HEK293 (cell line): ENCODE results near the gene IL17REL.

Source experiments
- CTCF ChIA-PET: fragments of 350-600 bp; formaldehyde crosslinking; extraction: SDS; loops from one replicate; lab custom pipeline; 2021; ENCODE audit warnings: antibody characterized with exemption; lab: Yijun Ruan, JAX
- POLR2A ChIA-PET: fragments of 300-600 bp; formaldehyde crosslinking; extraction: SDS; loops from one replicate; lab custom pipeline; 2020; ENCODE audit warnings: antibody characterized with exemption, inconsistent platforms; lab: Yijun Ruan, JAX
- H3K27ac ChIP-seq: fragments of 200-500 bp; sonication (Bioruptor generic); 2 replicates; pipeline ENCODE4 v1.5.1; 2014; ENCODE audit warnings: low read depth, low read length, control low read depth, inconsistent platforms; ENCODE audit errors: extremely low read depth
- H3K36me3 ChIP-seq, 2 experiments: fragments of 200-500 bp in 1 of 2; sonication (Bioruptor generic) in 1 of 2; 1 replicate in 1 of 2; 2 replicates in 1 of 2; pipeline ENCODE4 v1.5.1; 2014 to 2017; ENCODE audit warnings: inconsistent platforms in 2 of 2, low read length in 2 of 2; ENCODE audit not compliant: control insufficient read depth in 2 of 2, insufficient read depth in 1 of 2
- H3K4me1 ChIP-seq: fragments of 200-500 bp; sonication (Bioruptor generic); 2 replicates; pipeline ENCODE4 v1.5.1; 2014; ENCODE audit warnings: mild to moderate bottlenecking, low read length, inconsistent platforms; ENCODE audit not compliant: control insufficient read depth, insufficient read depth
- H3K4me3 ChIP-seq: 2 replicates; pipeline ENCODE4 v1.5.1; 2011; ENCODE audit warnings: low read depth, mild to moderate bottlenecking, control low read depth, low read length, moderate library complexity
- H3K9me3 ChIP-seq: fragments of 200-500 bp; sonication (Bioruptor generic); 2 replicates; pipeline ENCODE4 v1.5.1; 2014; ENCODE audit warnings: low read depth, low read length, inconsistent platforms; ENCODE audit not compliant: control insufficient read depth, insufficient read depth
- ATF2 ChIP-seq: fragments of 450-650 bp; formaldehyde crosslinking; IDR thresholded peaks from 2 replicates; pipeline ENCODE4 v1.5.1; 2016; ENCODE audit warnings: missing biosample characterization, missing genetic modification characterization, low read depth
- CTCF ChIP-seq: fragments of 450-650 bp; formaldehyde crosslinking; IDR thresholded peaks from 2 replicates; pipeline ENCODE4 v1.5.1; 2016; ENCODE audit warnings: missing biosample characterization, missing genetic modification characterization
- HOXD13 ChIP-seq: sonication (generic); formaldehyde crosslinking; IDR thresholded peaks from 2 replicates; pipeline ENCODE4 v1.8.0; 2022; ENCODE audit warnings: missing genetic modification reagents, borderline replicate concordance
- KLF8 ChIP-seq: fragments of 450-650 bp; formaldehyde crosslinking; IDR thresholded peaks from 2 replicates; pipeline ENCODE4 v1.5.1; 2016; ENCODE audit warnings: missing biosample characterization, missing genetic modification characterization
- MYNN ChIP-seq: fragments of 450-650 bp; formaldehyde crosslinking; IDR thresholded peaks from 2 replicates; pipeline ENCODE4 v1.5.1; 2016; ENCODE audit warnings: missing biosample characterization, missing genetic modification characterization, borderline replicate concordance
- TSHZ1 ChIP-seq: fragments of 450-650 bp; formaldehyde crosslinking; IDR thresholded peaks from 2 replicates; pipeline ENCODE4 v1.5.1; 2016; ENCODE audit warnings: missing biosample characterization, missing genetic modification characterization, borderline replicate concordance
- ZNF121 ChIP-seq: fragments of 450-650 bp; formaldehyde crosslinking; IDR thresholded peaks from 2 replicates; pipeline ENCODE4 v1.5.1; 2016; ENCODE audit warnings: missing biosample characterization, missing genetic modification characterization
- ZNF24 ChIP-seq: fragments of 450-650 bp; formaldehyde crosslinking; IDR thresholded peaks from 2 replicates; pipeline ENCODE4 v1.5.1; 2016; ENCODE audit warnings: missing biosample characterization, missing genetic modification characterization
- ZNF558 ChIP-seq: fragments of 450-650 bp; formaldehyde crosslinking; IDR thresholded peaks from 2 replicates; pipeline ENCODE4 v1.5.1; 2016; ENCODE audit warnings: missing biosample characterization, missing genetic modification characterization
- ZNF560 ChIP-seq: fragments of 450-650 bp; formaldehyde crosslinking; IDR thresholded peaks from 2 replicates; pipeline ENCODE4 v1.5.1; 2017; ENCODE audit warnings: missing biosample characterization, missing genetic modification characterization, borderline replicate concordance
- ZNF571 ChIP-seq: fragments of 450-650 bp; formaldehyde crosslinking; IDR thresholded peaks from 2 replicates; pipeline ENCODE4 v1.5.0; 2017; ENCODE audit warnings: missing biosample characterization, missing genetic modification characterization
- ZNF707 ChIP-seq: fragments of 450-650 bp; formaldehyde crosslinking; IDR thresholded peaks from 2 replicates; pipeline ENCODE4 v1.5.1; 2016; ENCODE audit warnings: missing biosample characterization, missing genetic modification characterization
- TF ChIP-seq, protein P1 (sequence below): fragments of 450-650 bp; formaldehyde crosslinking; IDR thresholded peaks from 2 replicates; pipeline ENCODE4 v1.5.1; 2016; ENCODE audit warnings: missing biosample characterization, missing genetic modification characterization
- TF ChIP-seq, protein P2 (sequence below): fragments of 450-650 bp; formaldehyde crosslinking; conservative IDR thresholded peaks from 2 replicates; pipeline ENCODE4 v1.5.1; 2016; ENCODE audit warnings: low read depth, missing biosample characterization, missing genetic modification characterization
- TF ChIP-seq, protein P3 (sequence below): fragments of 450-650 bp; formaldehyde crosslinking; IDR thresholded peaks from 2 replicates; pipeline ENCODE4 v1.5.1; 2016; ENCODE audit warnings: missing biosample characterization, missing genetic modification characterization

Gene IL17REL

DNA sequence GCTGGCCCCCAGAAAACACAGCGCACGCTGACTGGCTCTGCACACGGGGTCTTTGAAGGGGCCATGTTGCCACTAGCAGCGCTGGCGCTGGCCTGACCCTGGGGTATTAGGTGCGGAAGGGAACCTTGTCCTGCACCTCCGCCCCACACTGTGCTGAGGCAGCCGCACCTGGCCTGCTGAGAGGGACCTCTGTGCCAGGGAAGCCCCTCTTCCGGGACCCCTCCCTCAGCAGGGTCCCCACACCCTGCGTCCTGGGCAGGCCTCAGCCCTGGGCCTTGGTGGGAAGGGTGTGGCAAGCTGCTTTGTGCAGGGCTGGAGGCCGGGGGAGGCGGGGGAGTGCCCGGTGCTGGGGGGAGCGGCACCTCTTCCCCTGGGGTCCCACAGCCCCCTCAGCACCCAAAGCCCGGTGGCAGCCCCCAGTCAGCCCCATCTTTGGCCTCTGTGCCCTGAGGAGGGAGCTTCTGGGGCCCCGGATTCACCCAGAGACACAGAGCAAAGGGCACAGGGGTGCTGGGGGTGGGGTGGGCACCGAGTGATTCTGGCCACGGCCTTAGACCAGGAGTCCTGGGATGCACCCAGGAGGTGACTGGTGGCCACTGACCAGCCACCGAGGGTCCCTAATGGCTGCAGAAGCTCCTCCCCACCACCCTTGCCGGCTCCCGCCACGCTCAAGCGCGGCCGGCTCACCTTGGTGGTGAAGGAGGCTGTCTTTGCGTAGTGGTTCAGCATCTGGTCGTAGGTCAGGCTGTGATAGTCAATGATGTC, 34.1 kb upstream of the IL17REL start:
- Histone ChIP-seq H3K36me3 (no peaks in the 10 kb centered on the region), H3K27ac (no peak overlapping the region), H3K4me1 (no peaks in the 10 kb centered on the region), H3K9me3 (no peaks in the 10 kb centered on the region), H3K4me3 (no peak overlapping the region)
- CTCF ChIA-PET = no interaction called here
- POLR2A ChIA-PET = no interaction called here
- TF ChIP-seq ZNF121 (tag by site-specific recombination) (no peak), KLF8 (tag by site-specific recombination) (no peak), CTCF (tag by site-specific recombination) (no peak), ZNF24 (tag by site-specific recombination) (no peak), ATF2 (no peak), MYNN (tag by site-specific recombination) (no peak), ZNF558 (tag by site-specific recombination) (no peak), ZNF571 (tag by site-specific recombination) (no peak), ZNF560 (tag by site-specific recombination) (no peak), ZNF707 (tag by site-specific recombination) (no peak), HOXD13 (CRISPR knock-in tag) (no peak), TSHZ1 (no peak)
- TF ChIP-seq, protein P1, sequence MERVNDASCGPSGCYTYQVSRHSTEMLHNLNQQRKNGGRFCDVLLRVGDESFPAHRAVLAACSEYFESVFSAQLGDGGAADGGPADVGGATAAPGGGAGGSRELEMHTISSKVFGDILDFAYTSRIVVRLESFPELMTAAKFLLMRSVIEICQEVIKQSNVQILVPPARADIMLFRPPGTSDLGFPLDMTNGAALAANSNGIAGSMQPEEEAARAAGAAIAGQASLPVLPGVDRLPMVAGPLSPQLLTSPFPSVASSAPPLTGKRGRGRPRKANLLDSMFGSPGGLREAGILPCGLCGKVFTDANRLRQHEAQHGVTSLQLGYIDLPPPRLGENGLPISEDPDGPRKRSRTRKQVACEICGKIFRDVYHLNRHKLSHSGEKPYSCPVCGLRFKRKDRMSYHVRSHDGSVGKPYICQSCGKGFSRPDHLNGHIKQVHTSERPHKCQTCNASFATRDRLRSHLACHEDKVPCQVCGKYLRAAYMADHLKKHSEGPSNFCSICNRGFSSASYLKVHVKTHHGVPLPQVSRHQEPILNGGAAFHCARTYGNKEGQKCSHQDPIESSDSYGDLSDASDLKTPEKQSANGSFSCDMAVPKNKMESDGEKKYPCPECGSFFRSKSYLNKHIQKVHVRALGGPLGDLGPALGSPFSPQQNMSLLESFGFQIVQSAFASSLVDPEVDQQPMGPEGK (tag by site-specific recombination) = no peak
- TF ChIP-seq, protein P2, sequence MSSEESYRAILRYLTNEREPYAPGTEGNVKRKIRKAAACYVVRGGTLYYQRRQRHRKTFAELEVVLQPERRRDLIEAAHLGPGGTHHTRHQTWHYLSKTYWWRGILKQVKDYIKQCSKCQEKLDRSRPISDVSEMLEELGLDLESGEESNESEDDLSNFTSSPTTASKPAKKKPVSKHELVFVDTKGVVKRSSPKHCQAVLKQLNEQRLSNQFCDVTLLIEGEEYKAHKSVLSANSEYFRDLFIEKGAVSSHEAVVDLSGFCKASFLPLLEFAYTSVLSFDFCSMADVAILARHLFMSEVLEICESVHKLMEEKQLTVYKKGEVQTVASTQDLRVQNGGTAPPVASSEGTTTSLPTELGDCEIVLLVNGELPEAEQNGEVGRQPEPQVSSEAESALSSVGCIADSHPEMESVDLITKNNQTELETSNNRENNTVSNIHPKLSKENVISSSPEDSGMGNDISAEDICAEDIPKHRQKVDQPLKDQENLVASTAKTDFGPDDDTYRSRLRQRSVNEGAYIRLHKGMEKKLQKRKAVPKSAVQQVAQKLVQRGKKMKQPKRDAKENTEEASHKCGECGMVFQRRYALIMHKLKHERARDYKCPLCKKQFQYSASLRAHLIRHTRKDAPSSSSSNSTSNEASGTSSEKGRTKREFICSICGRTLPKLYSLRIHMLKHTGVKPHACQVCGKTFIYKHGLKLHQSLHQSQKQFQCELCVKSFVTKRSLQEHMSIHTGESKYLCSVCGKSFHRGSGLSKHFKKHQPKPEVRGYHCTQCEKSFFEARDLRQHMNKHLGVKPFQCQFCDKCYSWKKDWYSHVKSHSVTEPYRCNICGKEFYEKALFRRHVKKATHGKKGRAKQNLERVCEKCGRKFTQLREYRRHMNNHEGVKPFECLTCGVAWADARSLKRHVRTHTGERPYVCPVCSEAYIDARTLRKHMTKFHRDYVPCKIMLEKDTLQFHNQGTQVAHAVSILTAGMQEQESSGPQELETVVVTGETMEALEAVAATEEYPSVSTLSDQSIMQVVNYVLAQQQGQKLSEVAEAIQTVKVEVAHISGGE (tag by site-specific recombination) = no peak
- TF ChIP-seq, protein P3, sequence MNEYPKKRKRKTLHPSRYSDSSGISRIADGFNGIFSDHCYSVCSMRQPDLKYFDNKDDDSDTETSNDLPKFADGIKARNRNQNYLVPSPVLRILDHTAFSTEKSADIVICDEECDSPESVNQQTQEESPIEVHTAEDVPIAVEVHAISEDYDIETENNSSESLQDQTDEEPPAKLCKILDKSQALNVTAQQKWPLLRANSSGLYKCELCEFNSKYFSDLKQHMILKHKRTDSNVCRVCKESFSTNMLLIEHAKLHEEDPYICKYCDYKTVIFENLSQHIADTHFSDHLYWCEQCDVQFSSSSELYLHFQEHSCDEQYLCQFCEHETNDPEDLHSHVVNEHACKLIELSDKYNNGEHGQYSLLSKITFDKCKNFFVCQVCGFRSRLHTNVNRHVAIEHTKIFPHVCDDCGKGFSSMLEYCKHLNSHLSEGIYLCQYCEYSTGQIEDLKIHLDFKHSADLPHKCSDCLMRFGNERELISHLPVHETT (tag by site-specific recombination) = no peak
